ENCODE data around the gene TSBP1.

- TF ChIP-seq CTCF (IDR thresholded peaks at IDR 0.05; ENCODE audit: insufficient read depth, low read length) = no peak
- TF ChIP-seq SPI1 (IDR thresholded peaks at IDR 0.05; ENCODE audit: borderline replicate concordance, low read depth) = no peak
- TF ChIP-seq POLR2AphosphoS5 (IDR thresholded peaks at IDR 0.05; ENCODE audit: low read depth) = no peak
- no peak for TF ChIP-seq REST (IDR thresholded peaks at IDR 0.05; ENCODE audit: insufficient replicate concordance, low read depth)
Observed at GRCh38 chr6:32396028-32396427, 24.3 kb upstream of the TSBP1 start.
